Astrocyte (in vitro differentiated cells and primary cell): ENCODE data around the gene USP21.

Experiments used
- EZH2 ChIP-seq: IDR thresholded peaks from 2 replicates; pipeline ENCODE4 v1.6.1; 2012; ENCODE audit warnings: mild to moderate bottlenecking, low read length, inconsistent platforms; ENCODE audit not compliant: insufficient read depth
- TF ChIP-seq, protein P1 (sequence below): IDR thresholded peaks from 2 replicates; pipeline ENCODE4 v1.5.1; 2011; ENCODE audit warnings: low read depth, mild to moderate bottlenecking, inconsistent platforms, low read length, moderate library complexity; ENCODE audit not compliant: insufficient read depth

DNA sequence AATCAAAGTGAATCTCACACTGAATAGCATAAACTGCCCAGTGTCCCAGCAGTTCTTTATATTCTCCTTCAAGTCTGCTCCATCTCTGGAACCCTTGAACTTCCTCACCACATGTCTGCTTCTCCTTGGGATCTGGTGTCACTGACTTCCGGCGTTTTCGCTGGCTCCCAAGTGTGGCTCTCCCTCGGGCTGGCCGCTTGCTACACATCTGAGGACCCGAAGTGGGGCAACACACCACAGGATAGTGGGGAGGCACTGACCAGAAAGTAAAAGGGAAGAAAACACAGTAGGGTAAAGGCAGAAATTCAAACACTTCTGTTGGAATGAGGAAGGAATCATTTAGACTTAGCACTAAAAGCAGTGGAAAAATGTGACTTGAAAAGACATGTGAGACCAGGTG is 36.3 kb upstream of the USP21 start:
- TF ChIP-seq, protein P1, sequence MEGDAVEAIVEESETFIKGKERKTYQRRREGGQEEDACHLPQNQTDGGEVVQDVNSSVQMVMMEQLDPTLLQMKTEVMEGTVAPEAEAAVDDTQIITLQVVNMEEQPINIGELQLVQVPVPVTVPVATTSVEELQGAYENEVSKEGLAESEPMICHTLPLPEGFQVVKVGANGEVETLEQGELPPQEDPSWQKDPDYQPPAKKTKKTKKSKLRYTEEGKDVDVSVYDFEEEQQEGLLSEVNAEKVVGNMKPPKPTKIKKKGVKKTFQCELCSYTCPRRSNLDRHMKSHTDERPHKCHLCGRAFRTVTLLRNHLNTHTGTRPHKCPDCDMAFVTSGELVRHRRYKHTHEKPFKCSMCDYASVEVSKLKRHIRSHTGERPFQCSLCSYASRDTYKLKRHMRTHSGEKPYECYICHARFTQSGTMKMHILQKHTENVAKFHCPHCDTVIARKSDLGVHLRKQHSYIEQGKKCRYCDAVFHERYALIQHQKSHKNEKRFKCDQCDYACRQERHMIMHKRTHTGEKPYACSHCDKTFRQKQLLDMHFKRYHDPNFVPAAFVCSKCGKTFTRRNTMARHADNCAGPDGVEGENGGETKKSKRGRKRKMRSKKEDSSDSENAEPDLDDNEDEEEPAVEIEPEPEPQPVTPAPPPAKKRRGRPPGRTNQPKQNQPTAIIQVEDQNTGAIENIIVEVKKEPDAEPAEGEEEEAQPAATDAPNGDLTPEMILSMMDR: no peak
- no peak for TF ChIP-seq EZH2
